HEK293 (cell line): ENCODE measurements around the gene RGS12.

Experiments
- CTCF ChIA-PET: fragments of 350-600 bp; formaldehyde crosslinking; extraction: SDS; loops from one replicate; lab custom pipeline; 2021; ENCODE audit warnings: antibody characterized with exemption; lab: Yijun Ruan, JAX
- POLR2A ChIA-PET: fragments of 300-600 bp; formaldehyde crosslinking; extraction: SDS; loops from one replicate; lab custom pipeline; 2020; ENCODE audit warnings: antibody characterized with exemption, inconsistent platforms; lab: Yijun Ruan, JAX
- H3K27ac ChIP-seq: fragments of 200-500 bp; sonication (Bioruptor generic); 2 replicates; pipeline ENCODE4 v1.5.1; 2014; ENCODE audit warnings: low read depth, low read length, control low read depth, inconsistent platforms; ENCODE audit errors: extremely low read depth
- H3K36me3 ChIP-seq, 2 experiments: fragments of 200-500 bp in 1 of 2; sonication (Bioruptor generic) in 1 of 2; 1 replicate in 1 of 2; 2 replicates in 1 of 2; pipeline ENCODE4 v1.5.1; 2014 to 2017; ENCODE audit warnings: inconsistent platforms in 2 of 2, low read length in 2 of 2; ENCODE audit not compliant: control insufficient read depth in 2 of 2, insufficient read depth in 1 of 2
- H3K4me1 ChIP-seq: fragments of 200-500 bp; sonication (Bioruptor generic); 2 replicates; pipeline ENCODE4 v1.5.1; 2014; ENCODE audit warnings: mild to moderate bottlenecking, low read length, inconsistent platforms; ENCODE audit not compliant: control insufficient read depth, insufficient read depth
- H3K4me3 ChIP-seq: 2 replicates; pipeline ENCODE4 v1.5.1; 2011; ENCODE audit warnings: low read depth, mild to moderate bottlenecking, control low read depth, low read length, moderate library complexity
- H3K9me3 ChIP-seq: fragments of 200-500 bp; sonication (Bioruptor generic); 2 replicates; pipeline ENCODE4 v1.5.1; 2014; ENCODE audit warnings: low read depth, low read length, inconsistent platforms; ENCODE audit not compliant: control insufficient read depth, insufficient read depth
- FEZF1 ChIP-seq: fragments of 450-650 bp; formaldehyde crosslinking; IDR thresholded peaks from 2 replicates; pipeline ENCODE4 v1.5.1; 2016; ENCODE audit warnings: missing biosample characterization, missing genetic modification characterization
- MZF1 ChIP-seq: fragments of 450-650 bp; formaldehyde crosslinking; IDR thresholded peaks from 2 replicates; pipeline ENCODE4 v1.5.1; 2017; ENCODE audit warnings: missing biosample characterization, missing genetic modification characterization, borderline replicate concordance
- SETDB1 ChIP-seq: IDR thresholded peaks from one replicate; pipeline ENCODE4 v1.6.1; 2017; ENCODE audit warnings: mild to moderate bottlenecking, low read length, moderate library complexity, mixed read lengths; ENCODE audit not compliant: insufficient read length
- SP3 ChIP-seq: fragments of 450-650 bp; formaldehyde crosslinking; IDR thresholded peaks from 2 replicates; pipeline ENCODE4 v1.5.1; 2016; ENCODE audit warnings: missing biosample characterization, missing genetic modification characterization
- ZBTB17 ChIP-seq: fragments of 450-650 bp; formaldehyde crosslinking; IDR thresholded peaks from 2 replicates; pipeline ENCODE4 v1.5.1; 2016; ENCODE audit warnings: missing biosample characterization, missing genetic modification characterization
- ZBTB44 ChIP-seq: fragments of 450-650 bp; IDR thresholded peaks from 2 replicates; pipeline ENCODE4 v1.5.1; 2018; ENCODE audit warnings: missing biosample characterization, mild to moderate bottlenecking, missing genetic modification characterization
- ZFHX2 ChIP-seq: fragments of 450-650 bp; formaldehyde crosslinking; conservative IDR thresholded peaks from 2 replicates; pipeline ENCODE4 v1.5.1; 2016; ENCODE audit warnings: missing biosample characterization, missing genetic modification characterization
- ZNF202 ChIP-seq: fragments of 450-650 bp; formaldehyde crosslinking; IDR thresholded peaks from 2 replicates; pipeline ENCODE4 v1.5.1; 2016; ENCODE audit warnings: missing biosample characterization, missing genetic modification characterization, borderline replicate concordance
- ZNF341 ChIP-seq: fragments of 450-650 bp; formaldehyde crosslinking; IDR thresholded peaks from 2 replicates; pipeline ENCODE4; 2016; ENCODE audit warnings: low read depth, missing biosample characterization, missing genetic modification characterization
- ZNF366 ChIP-seq: fragments of 450-650 bp; formaldehyde crosslinking; conservative IDR thresholded peaks from 2 replicates; pipeline ENCODE4 v1.5.1; 2016; ENCODE audit warnings: missing biosample characterization, missing genetic modification characterization
- ZNF473 ChIP-seq: fragments of 450-650 bp; formaldehyde crosslinking; IDR thresholded peaks from 2 replicates; pipeline ENCODE4 v1.5.1; 2017; ENCODE audit warnings: missing biosample characterization, missing genetic modification characterization
- ZNF501 ChIP-seq: fragments of 450-650 bp; formaldehyde crosslinking; IDR thresholded peaks from 2 replicates; pipeline ENCODE4 v1.5.1; 2016; ENCODE audit warnings: missing biosample characterization, missing genetic modification characterization
- ZNF521 ChIP-seq: fragments of 450-650 bp; formaldehyde crosslinking; IDR thresholded peaks from 2 replicates; pipeline ENCODE4 v1.5.1; 2017; ENCODE audit warnings: missing biosample characterization, mild to moderate bottlenecking, missing genetic modification characterization
- ZNF558 ChIP-seq: fragments of 450-650 bp; formaldehyde crosslinking; IDR thresholded peaks from 2 replicates; pipeline ENCODE4 v1.5.1; 2016; ENCODE audit warnings: missing biosample characterization, missing genetic modification characterization
- ZNF561 ChIP-seq: fragments of 450-650 bp; IDR thresholded peaks from 2 replicates; pipeline ENCODE4 v1.5.1; 2018; ENCODE audit warnings: missing biosample characterization, missing genetic modification characterization, borderline replicate concordance
- ZNF585B ChIP-seq: fragments of 450-650 bp; formaldehyde crosslinking; IDR thresholded peaks from 2 replicates; pipeline ENCODE4 v1.5.1; 2016; ENCODE audit warnings: missing biosample characterization, missing genetic modification characterization
- ZNF623 ChIP-seq: fragments of 450-650 bp; formaldehyde crosslinking; IDR thresholded peaks from 2 replicates; pipeline ENCODE4 v1.5.1; 2016; ENCODE audit warnings: missing biosample characterization, missing genetic modification characterization
- ZNF624 ChIP-seq: fragments of 450-650 bp; formaldehyde crosslinking; IDR thresholded peaks from 2 replicates; pipeline ENCODE4 v1.5.1; 2017; ENCODE audit warnings: missing biosample characterization, missing genetic modification characterization
- ZNF701 ChIP-seq: fragments of 450-650 bp; formaldehyde crosslinking; IDR thresholded peaks from 2 replicates; pipeline ENCODE4 v1.5.1; 2016; ENCODE audit warnings: missing biosample characterization, missing genetic modification characterization
- ZNF76 ChIP-seq: fragments of 450-650 bp; formaldehyde crosslinking; IDR thresholded peaks from 2 replicates; pipeline ENCODE4; 2016; ENCODE audit warnings: low read depth, missing biosample characterization, missing genetic modification characterization, borderline replicate concordance
- ZNF791 ChIP-seq: fragments of 450-650 bp; formaldehyde crosslinking; IDR thresholded peaks from 2 replicates; pipeline ENCODE4 v1.5.1; 2016; ENCODE audit warnings: missing biosample characterization, missing genetic modification characterization
- ZNF837 ChIP-seq: fragments of 450-650 bp; formaldehyde crosslinking; IDR thresholded peaks from 2 replicates; pipeline ENCODE4 v1.5.1; 2016; ENCODE audit warnings: missing biosample characterization, missing genetic modification characterization

The RGS12 gene

DNA sequence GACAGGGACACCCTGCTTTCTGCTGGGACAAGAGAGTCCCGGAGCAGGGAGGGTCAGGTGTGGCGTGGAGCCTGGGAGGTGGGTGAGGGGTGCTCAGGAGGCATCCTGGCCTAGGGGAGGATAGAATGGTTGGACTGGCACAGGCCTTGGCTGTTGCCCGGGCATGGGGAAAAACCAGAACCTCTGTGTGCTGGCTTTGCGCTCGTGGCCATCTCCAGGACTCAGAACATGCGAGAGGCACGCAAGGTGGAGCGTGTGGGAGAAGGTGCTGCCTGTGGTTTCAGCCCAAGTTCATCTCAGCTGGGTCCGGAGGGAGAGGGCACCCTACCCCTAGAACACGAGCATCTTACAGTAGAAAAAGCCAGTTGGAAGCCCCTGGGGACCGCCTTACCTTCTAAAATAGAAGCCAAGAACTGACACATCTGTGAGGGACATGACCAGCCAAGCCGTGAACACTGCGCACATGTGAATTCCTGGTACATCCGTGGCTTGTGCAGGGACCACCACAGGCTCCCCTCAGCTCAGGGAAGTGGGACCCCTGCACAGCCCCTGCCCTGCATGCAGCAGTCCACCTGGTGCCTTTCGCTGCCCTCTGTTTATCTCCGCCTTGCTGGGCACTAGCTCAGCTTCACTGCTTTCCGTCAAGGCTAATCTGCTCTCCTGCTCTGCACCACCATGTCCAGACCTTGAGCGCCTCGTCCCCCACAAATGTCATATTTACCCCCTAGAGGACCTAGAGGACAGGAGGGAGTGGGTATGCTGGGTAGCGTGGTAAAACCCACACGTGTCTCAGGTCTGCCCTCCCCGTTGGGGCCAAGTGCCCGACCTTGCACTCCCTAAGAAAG is 30.4 kb upstream of the RGS12 start (continued):
- TF ChIP-seq ZNF202 (tag by site-specific recombination) (no peak), ZNF341 (no peak), ZNF791 (tag by site-specific recombination) (no peak), ZNF561 (no peak), ZNF624 (tag by site-specific recombination) (no peak), ZFHX2 (tag by site-specific recombination) (no peak), ZNF558 (no peak), ZNF837 (tag by site-specific recombination) (no peak), ZNF585B (tag by site-specific recombination) (no peak), ZNF701 (tag by site-specific recombination) (no peak)
- TF ChIP-seq, all 188 proteins: peak for 0

GRCh38 chr4:3263053-3263875 is 29.6 kb upstream of the RGS12 start:
- TF ChIP-seq ZNF366 (tag by site-specific recombination) (no peak), SP3 (tag by site-specific recombination) (no peak), ZBTB17 (tag by site-specific recombination) (no peak), ZNF521 (no peak), ZNF473 (tag by site-specific recombination) (no peak)
- no peak overlapping the region for H3K4me3 ChIP-seq
- no peaks in the 10 kb centered on the region for H3K4me1 ChIP-seq
- CTCF ChIA-PET = no interaction called here
- H3K36me3 ChIP-seq = no peaks in the 10 kb centered on the region
- H3K27ac ChIP-seq = no peak overlapping the region
- no peaks in the 10 kb centered on the region for H3K9me3 ChIP-seq
- POLR2A ChIA-PET = no interaction called here

DNA sequence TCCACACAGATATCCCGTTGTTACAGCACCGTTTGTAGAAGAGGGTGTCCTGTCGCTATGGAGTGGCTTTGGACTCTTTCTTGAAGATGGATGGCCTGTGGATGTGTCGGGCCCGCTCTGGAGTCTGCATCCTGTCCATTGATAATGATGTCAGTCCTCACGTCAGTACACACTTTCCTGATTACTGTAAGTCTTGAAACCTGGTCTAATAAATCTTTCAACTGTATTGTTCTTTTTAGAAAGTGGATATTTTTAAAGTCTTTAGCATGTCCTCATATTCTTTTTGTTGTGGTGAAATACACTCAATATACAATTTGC is 29.0 kb upstream of the RGS12 start:
- H3K9me3 ChIP-seq = no peaks in the 10 kb centered on the region
- TF ChIP-seq ZBTB44 (tag by site-specific recombination) (no peak), MZF1 (no peak), ZNF501 (tag by site-specific recombination) (no peak), ZNF76 (tag by site-specific recombination) (no peak), FEZF1 (tag by site-specific recombination) (no peak), SETDB1 (no peak), ZNF623 (tag by site-specific recombination) (no peak)
- no peak overlapping the region for H3K4me3 ChIP-seq
- H3K36me3 ChIP-seq = no peaks in the 10 kb centered on the region
- no peaks in the 10 kb centered on the region for H3K4me1 ChIP-seq
- H3K27ac ChIP-seq = no peak overlapping the region
- ChIA-PET CTCF (no interaction called here), POLR2A (no interaction called here)
